Prostate gland (tissue), 2 donors: ENCODE data around the gene VPS36.

Experiments
- POLR2A ChIP-seq: fragments of 450-650 bp; IDR thresholded peaks from one replicate; pipeline ENCODE4 v1.6.1; 2016; ENCODE audit warnings: antibody characterized with exemption, mild to moderate bottlenecking
- POLR2AphosphoS5 ChIP-seq: sonication (generic); formaldehyde crosslinking; IDR thresholded peaks from one replicate; pipeline ENCODE4 v1.6.1; 2017; ENCODE audit warnings: antibody characterized with exemption
- TF ChIP-seq, protein P1 (sequence below), 4 experiments: fragments of 200-600 bp in 2 of 4; fragments of 450-650 bp in 2 of 4; sonication (generic) in 2 of 4; IDR thresholded peaks; 1 replicate in 3 of 4; 2 replicates in 1 of 4; pipeline ENCODE4 v1.5.1; 2016 to 2019; ENCODE audit warnings: antibody characterized with exemption in 4 of 4, mild to moderate bottlenecking in 2 of 4, moderate library complexity in 2 of 4

DNA sequence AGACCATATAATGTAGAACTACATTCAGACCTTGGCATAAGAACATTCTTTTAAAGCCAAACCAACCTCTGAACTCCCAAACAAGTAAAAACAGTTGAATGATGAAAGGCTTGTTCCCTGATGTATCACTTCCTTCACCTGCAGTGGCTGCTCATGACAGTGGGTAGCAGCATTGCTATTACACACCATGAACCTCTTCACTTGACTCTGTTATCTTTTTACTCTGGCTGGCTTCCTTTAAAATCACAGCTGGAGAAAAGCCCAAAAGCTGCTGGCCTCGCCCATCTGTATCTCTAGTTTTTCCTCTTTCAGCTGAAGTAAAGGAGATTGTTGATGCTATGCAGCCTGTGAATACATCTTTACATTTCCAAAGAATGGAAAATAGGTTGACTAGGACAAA lies 67.1 kb downstream of the VPS36 start:
- TF ChIP-seq, protein P1, sequence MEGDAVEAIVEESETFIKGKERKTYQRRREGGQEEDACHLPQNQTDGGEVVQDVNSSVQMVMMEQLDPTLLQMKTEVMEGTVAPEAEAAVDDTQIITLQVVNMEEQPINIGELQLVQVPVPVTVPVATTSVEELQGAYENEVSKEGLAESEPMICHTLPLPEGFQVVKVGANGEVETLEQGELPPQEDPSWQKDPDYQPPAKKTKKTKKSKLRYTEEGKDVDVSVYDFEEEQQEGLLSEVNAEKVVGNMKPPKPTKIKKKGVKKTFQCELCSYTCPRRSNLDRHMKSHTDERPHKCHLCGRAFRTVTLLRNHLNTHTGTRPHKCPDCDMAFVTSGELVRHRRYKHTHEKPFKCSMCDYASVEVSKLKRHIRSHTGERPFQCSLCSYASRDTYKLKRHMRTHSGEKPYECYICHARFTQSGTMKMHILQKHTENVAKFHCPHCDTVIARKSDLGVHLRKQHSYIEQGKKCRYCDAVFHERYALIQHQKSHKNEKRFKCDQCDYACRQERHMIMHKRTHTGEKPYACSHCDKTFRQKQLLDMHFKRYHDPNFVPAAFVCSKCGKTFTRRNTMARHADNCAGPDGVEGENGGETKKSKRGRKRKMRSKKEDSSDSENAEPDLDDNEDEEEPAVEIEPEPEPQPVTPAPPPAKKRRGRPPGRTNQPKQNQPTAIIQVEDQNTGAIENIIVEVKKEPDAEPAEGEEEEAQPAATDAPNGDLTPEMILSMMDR (IDR thresholded peaks at IDR 0.05) = no peak
- TF ChIP-seq POLR2AphosphoS5 (no peak), POLR2A (no peak)
